Measurements from ENCODE around the gene ANO1. TPM values are rescaled to one million over a fixed set of nuclear protein-coding genes. Genes with fewer than 3 reads are reported as not detected.

Gene ANO1
- polyA plus RNA-seq, 1 donor (not counting 4 experiments of a cell fraction or from before 2014, with no cell fraction given), result 45.2 TPM

DNA sequence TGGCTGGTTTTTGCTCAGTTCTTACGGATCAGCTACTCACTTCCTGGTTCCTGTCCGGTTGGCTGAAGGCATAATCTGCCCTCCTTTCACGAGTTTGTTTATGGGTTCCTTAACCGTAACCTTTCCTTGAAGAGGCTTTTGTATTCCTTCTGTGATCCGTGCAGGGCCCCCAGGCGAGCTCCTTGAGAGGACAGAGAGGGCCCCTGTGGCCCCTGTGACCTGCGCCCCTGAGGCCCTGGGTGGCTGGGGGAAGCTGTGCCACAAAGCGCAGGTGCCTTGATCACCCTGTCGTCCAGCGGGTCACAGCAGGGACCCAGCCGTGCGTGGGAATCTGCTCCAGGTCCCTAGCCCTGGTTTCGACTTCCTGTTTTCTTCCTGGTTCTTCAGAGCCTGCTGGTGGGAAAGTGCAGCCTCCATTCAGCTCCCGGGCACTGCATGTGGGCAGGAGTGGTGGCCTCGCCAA lies 97.2 kb downstream of the ANO1 start:
- Histone ChIP-seq H3K9me3 (ENCODE audit: control insufficient read depth, low read depth, low read length) (no peaks in the 10 kb centered on the region), H3K27ac (ENCODE audit: control insufficient read depth, insufficient read depth, low read length) (no peak overlapping the region), H4K20me1 (ENCODE audit: control insufficient read depth, extremely low read depth, insufficient read depth, low read length) (no peaks in the 10 kb centered on the region), H3K9me1 (ENCODE audit: control insufficient read depth, extremely low read depth, insufficient read depth, low read length) (no peaks in the 10 kb centered on the region), H3K36me3 (ENCODE audit: control insufficient read depth in 2 of 2, extremely low read depth in 1 of 2, insufficient read depth in 2 of 2, low read length in 2 of 2) (peaks cover 3 to 4% of the 10 kb centered on the region in 2 experiments), H3K4me1 (ENCODE audit: control insufficient read depth, extremely low read depth, insufficient read depth, low read length) (peaks cover 6% of the 10 kb centered on the region), H3K79me2 (ENCODE audit: control insufficient read depth, insufficient read depth, low read length) (no peaks in the 10 kb centered on the region), H3K4me2 (ENCODE audit: control insufficient read depth, extremely low read depth, insufficient read depth, low read depth, low read length) (no peak overlapping the region), H2AFZ (ENCODE audit: control insufficient read depth, low read length) (no peak overlapping the region), H3K9ac (ENCODE audit: control insufficient read depth, extremely low read depth, insufficient read depth, low read length) (no peak overlapping the region), H3K27me3 (ENCODE audit: control insufficient read depth, extremely low read depth, insufficient read depth, low read length) (no peaks in the 10 kb centered on the region), H3K4me3 (ENCODE audit: control insufficient read depth in 2 of 3, extremely low read depth in 1 of 3, insufficient read depth in 2 of 3, low read depth in 1 of 3, low read length in 3 of 3) (no peak overlapping the region)
- FAIRE-seq (no peak), DNase-seq (ENCODE audit: low read depth, low spot score) (no peak)
- dilution Hi-C loops (cut with MboI; ENCODE audit: extremely low pct_ligation_motif_present, low sequenced_read_pairs), result no loop called here
- TF ChIP-seq, protein P1, sequence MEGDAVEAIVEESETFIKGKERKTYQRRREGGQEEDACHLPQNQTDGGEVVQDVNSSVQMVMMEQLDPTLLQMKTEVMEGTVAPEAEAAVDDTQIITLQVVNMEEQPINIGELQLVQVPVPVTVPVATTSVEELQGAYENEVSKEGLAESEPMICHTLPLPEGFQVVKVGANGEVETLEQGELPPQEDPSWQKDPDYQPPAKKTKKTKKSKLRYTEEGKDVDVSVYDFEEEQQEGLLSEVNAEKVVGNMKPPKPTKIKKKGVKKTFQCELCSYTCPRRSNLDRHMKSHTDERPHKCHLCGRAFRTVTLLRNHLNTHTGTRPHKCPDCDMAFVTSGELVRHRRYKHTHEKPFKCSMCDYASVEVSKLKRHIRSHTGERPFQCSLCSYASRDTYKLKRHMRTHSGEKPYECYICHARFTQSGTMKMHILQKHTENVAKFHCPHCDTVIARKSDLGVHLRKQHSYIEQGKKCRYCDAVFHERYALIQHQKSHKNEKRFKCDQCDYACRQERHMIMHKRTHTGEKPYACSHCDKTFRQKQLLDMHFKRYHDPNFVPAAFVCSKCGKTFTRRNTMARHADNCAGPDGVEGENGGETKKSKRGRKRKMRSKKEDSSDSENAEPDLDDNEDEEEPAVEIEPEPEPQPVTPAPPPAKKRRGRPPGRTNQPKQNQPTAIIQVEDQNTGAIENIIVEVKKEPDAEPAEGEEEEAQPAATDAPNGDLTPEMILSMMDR (optimal IDR thresholded peaks at IDR 0.05 in 1 of 3, IDR thresholded peaks at IDR 0.05 in 1 of 3, conservative IDR thresholded peaks at IDR 0.05 in 1 of 3; ENCODE audit: extremely low read depth in 1 of 3, insufficient read depth in 2 of 3, low read length in 3 of 3), result no peak
- no peak for TF ChIP-seq EZH2 (IDR thresholded peaks at IDR 0.05; ENCODE audit: low read length)

DNA sequence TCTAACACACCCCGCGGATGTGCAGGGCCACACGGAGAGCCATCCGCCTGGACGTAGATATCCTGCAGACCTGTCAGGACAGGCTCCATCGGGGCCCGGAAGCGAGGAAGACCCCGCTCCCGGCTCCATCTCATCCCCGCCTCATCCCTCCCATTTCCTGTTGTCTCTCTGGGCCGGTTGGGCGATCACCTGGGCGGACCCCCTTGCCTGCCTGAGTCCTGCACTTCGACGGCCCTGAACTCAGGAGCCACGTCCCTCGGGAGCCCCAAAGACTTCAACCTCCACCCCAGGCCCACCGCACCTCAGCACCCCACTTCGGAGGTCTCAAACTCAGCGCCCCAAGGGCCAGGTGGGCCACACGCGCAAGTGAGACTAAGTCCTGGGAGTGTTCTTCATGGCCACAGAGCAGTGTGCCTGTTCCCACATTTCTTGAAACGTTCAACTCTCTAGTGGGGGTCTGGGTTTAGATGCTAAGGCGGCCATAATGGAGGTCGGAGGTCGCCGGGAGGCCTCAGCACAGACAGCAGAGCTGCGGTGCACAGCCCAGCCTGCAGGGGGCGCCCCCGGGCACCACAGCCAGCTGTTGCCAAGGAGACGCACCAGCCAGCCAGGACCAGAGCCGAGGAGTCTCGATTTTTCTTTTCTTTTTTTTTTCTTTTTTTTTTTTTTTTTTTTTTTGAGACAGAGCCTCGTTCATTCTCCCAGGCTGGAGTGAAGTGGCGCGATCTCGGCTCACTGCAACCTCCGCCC lies 99.0 kb downstream of the ANO1 start:
- Histone ChIP-seq H3K4me2 (ENCODE audit: control insufficient read depth, extremely low read depth, insufficient read depth, low read depth, low read length) (peak overlapping the region; percentile 3), H3K27ac (ENCODE audit: control insufficient read depth, insufficient read depth, low read length) (no peak overlapping the region), H2AFZ (ENCODE audit: control insufficient read depth, low read length) (no peak overlapping the region), H4K20me1 (ENCODE audit: control insufficient read depth, extremely low read depth, insufficient read depth, low read length) (no peaks in the 10 kb centered on the region), H3K4me1 (ENCODE audit: control insufficient read depth, extremely low read depth, insufficient read depth, low read length) (peaks cover 6% of the 10 kb centered on the region), H3K79me2 (ENCODE audit: control insufficient read depth, insufficient read depth, low read length) (no peaks in the 10 kb centered on the region), H3K9ac (ENCODE audit: control insufficient read depth, extremely low read depth, insufficient read depth, low read length) (no peak overlapping the region), H3K9me3 (ENCODE audit: control insufficient read depth, low read depth, low read length) (no peaks in the 10 kb centered on the region), H3K36me3 (ENCODE audit: control insufficient read depth in 2 of 2, extremely low read depth in 1 of 2, insufficient read depth in 2 of 2, low read length in 2 of 2) (peaks cover 3 to 9% of the 10 kb centered on the region in 2 experiments), H3K4me3 (ENCODE audit: control insufficient read depth in 2 of 3, extremely low read depth in 1 of 3, insufficient read depth in 2 of 3, low read depth in 1 of 3, low read length in 3 of 3) (no peak overlapping the region), H3K9me1 (ENCODE audit: control insufficient read depth, extremely low read depth, insufficient read depth, low read length) (no peaks in the 10 kb centered on the region), H3K27me3 (ENCODE audit: control insufficient read depth, extremely low read depth, insufficient read depth, low read length) (no peaks in the 10 kb centered on the region)
- no peak for FAIRE-seq
- no peak for TF ChIP-seq EZH2 (IDR thresholded peaks at IDR 0.05; ENCODE audit: low read length)
- TF ChIP-seq, protein P1 (optimal IDR thresholded peaks at IDR 0.05 in 1 of 3, IDR thresholded peaks at IDR 0.05 in 1 of 3, conservative IDR thresholded peaks at IDR 0.05 in 1 of 3; ENCODE audit: extremely low read depth in 1 of 3, insufficient read depth in 2 of 3, low read length in 3 of 3), result peak; percentile 61 to 83 (median 77)
- no peak for DNase-seq (ENCODE audit: low read depth, low spot score)
- dilution Hi-C loops (cut with MboI; ENCODE audit: extremely low pct_ligation_motif_present, low sequenced_read_pairs), result no loop called here

Data from keratinocyte (primary cell).